ENCODE results near the gene MAPRE2.

DNA sequence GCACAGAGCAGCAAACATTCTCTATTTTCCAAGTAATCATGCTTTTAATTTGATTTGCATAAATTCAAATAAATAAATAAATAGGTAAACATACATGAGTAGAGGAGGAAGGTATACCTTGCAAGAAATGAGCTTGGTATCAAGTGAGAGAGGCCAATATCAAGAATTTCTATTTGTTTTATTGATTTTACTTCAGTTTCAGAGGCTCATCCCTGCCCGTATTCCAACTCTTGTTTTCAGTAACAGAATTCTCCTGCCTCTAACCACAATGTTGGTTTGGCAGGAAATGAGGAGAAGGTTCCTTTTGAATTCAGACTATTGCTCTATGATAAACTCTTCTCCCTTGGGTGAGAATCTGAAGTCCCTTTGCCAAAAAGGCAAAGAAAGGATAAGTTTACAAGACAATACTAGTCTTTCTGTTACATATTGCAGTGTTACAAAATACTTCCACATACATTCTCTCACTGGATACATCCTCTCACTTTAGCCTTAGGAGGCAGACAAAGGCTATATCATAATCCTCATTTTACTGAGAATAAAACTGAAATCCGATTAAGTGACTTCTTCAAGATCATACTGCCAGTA lies 131.3 kb downstream of the MAPRE2 start:
- TF ChIP-seq, protein P1, sequence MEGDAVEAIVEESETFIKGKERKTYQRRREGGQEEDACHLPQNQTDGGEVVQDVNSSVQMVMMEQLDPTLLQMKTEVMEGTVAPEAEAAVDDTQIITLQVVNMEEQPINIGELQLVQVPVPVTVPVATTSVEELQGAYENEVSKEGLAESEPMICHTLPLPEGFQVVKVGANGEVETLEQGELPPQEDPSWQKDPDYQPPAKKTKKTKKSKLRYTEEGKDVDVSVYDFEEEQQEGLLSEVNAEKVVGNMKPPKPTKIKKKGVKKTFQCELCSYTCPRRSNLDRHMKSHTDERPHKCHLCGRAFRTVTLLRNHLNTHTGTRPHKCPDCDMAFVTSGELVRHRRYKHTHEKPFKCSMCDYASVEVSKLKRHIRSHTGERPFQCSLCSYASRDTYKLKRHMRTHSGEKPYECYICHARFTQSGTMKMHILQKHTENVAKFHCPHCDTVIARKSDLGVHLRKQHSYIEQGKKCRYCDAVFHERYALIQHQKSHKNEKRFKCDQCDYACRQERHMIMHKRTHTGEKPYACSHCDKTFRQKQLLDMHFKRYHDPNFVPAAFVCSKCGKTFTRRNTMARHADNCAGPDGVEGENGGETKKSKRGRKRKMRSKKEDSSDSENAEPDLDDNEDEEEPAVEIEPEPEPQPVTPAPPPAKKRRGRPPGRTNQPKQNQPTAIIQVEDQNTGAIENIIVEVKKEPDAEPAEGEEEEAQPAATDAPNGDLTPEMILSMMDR (IDR thresholded peaks at IDR 0.05 in 8 of 11, conservative IDR thresholded peaks at IDR 0.05 in 3 of 11): no peak
- no peak for TF ChIP-seq POLR2A (IDR thresholded peaks at IDR 0.05)
